Skeletal muscle cell (primary cell): ENCODE measurements around the gene PRKCSH.
"Not testable (repeated sequence)": the region's sequence is repeated elsewhere in the genome, so short reads cannot be mapped to it uniquely, and the experiment has no call there.

Experiments used
- DNase-seq: peaks from one replicate; pipeline ENCODE4 v3.0.0-alpha.2; 2010; ENCODE audit warnings: low read depth
- H3K4me3 ChIP-seq: 2 replicates; pipeline ENCODE4 v1.5.1; 2011; ENCODE audit warnings: low read depth, mild to moderate bottlenecking, control low read depth, low read length, moderate library complexity

The PRKCSH gene

DNA sequence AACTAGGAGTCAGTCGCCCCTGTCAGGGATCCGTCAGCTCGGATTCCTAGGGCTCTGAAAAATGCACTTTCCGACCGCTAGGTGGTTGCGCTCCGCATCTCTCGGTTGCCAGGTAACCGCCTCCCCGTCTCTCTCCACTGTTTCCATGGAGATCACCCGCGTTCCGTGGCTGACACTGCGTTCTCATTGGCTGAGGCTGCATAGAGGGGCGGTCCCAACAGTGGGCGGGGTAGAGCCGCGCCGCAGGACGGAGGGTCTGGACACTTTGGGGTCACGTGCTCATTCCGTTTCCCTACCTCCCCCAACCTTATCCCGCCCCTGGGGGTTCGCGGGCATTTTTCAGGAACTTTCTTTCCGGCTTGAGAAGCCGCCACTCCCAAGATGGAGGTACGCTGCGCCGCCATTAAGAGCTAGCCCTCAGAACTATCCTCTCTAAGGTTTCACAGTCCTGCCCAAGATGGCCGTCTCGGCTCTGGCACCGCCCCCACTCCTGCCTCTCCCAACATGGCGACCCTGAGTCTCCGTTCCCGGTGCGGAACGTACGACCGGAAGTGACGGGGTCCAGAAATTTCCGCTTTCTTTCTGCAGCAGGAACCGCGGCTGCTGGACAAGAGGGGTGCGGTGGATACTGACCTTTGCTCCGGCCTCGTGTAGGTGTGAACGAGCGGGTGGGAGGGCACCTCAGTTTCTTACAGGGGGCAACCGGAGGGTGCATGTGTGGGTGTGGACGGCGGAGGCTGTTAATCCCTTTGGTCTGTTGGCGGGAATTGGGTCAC is at the start of gene PRKCSH, which contains the start of gene ODAD3:
Gene PRKCSH, plus strand, starts transcription at position 579 of the 776 bp plus-strand sequence. CDS start 483 bp downstream, outside the sequence.
Gene ODAD3, minus strand, starts transcription at position 65 of the 776 bp plus-strand sequence. CDS start 105 bp downstream, outside the sequence.
- peak within 1 kb of the TSS; percentile 89 for H3K4me3 ChIP-seq
- DNase-seq, result peak; percentile 99

- no peak for DNase-seq
- H3K4me3 ChIP-seq, result no peak overlapping the region
Measured at GRCh38 chr19:11387162-11388034, 48.0 kb upstream of the PRKCSH start.

- H3K4me3 ChIP-seq, result no peak overlapping the region
- no peak for DNase-seq
Measured at GRCh38 chr19:11390359-11390758, 45.1 kb upstream of the PRKCSH start.

- no peak for DNase-seq
- H3K4me3 ChIP-seq, result no peak overlapping the region
Measured at GRCh38 chr19:11390933-11391680, 44.3 kb upstream of the PRKCSH start.

DNA sequence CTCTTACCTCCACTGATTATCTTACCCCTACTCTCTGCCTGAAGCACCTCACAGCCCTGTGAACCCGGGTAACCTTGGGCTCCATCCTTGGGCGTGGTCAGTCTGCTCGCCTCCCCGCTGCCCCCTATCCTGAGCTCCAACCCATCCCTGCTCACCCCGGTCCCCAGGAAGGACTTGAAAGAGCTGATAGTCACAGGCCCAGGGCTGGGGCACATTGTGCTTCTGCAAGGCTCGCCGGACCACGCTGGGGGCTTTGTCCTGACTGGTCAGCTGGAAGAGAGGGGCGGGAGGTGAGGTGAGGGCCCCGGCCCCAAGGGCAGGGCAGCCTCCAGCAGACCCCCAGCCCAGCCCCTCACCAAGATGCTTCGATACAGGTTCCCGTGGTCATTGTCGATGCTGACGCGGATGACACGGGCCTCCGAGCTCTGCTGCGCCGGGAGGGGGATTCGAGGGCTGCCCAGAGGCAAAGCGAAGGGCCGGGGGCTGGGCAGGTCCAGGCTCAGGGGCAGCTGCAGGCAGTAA is 38.3 kb upstream of the PRKCSH start:
- H3K4me3 ChIP-seq, result no peak overlapping the region
- DNase-seq, result no peak

- no peak overlapping the region for H3K4me3 ChIP-seq
- DNase-seq, result no peak
Measured at GRCh38 chr19:11399667-11400066, 35.8 kb upstream of the PRKCSH start.

DNA sequence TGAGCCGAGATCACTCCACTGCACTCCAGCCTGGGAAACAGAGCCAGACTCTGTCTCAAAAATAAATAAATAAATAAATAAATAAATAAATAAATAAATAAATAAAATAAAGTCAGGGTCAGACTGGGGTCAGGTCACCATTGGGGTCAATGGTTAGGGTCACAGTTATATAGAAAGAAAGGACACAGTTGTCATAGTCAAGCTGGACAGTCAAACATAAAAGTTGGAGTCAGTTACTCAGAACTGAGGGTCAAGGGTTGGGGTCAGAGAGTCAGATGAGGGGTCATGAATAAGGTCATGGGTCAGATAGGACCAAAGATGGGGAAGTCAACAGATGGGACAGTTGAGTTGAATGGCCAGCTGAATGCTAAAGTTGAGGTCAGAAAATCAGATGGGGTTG is 34.6 kb upstream of the PRKCSH start:
- DNase-seq, result no peak
- no peak overlapping the region for H3K4me3 ChIP-seq

GRCh38 chr19:11401808-11402543 is 33.5 kb upstream of the PRKCSH start:
- no peak for DNase-seq
- H3K4me3 ChIP-seq, result no peak overlapping the region

DNA sequence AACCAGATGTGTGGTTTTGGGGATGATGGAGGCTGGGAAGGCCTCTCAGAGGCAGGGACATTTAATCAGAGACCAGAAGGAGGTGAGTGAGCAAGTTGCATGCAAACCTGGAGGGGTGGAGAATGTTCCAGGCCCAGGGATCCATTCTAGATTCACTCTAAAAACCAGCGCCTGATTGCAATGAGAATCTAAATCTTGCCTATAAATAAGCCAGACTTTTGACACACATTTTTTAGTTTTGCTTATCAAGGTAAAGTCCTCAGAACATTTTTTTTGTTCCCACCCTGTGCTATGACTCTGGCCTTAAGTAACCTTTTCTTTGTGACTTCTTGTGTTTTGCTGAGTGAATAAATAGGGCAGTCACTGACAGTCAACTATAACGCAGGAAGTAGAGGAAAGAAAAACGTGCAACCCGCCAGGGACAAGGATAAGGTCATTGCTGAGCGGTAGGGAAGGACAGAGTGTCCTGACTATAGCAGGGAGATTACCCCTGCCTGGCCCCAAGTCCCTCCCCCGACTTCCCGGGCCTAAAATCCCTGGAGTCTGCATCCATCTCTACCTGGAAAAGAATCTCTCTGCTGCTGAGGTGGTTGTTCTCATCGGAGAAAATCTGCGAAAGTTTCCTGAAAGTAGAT is 30.7 kb upstream of the PRKCSH start:
- no peak overlapping the region for H3K4me3 ChIP-seq

GRCh38 chr19:11405846-11406643 is 29.4 kb upstream of the PRKCSH start:
- H3K4me3 ChIP-seq, result no peak overlapping the region

More for the DNA sequence above, 30.7 kb upstream of the PRKCSH start:
- no peak for DNase-seq

DNA sequence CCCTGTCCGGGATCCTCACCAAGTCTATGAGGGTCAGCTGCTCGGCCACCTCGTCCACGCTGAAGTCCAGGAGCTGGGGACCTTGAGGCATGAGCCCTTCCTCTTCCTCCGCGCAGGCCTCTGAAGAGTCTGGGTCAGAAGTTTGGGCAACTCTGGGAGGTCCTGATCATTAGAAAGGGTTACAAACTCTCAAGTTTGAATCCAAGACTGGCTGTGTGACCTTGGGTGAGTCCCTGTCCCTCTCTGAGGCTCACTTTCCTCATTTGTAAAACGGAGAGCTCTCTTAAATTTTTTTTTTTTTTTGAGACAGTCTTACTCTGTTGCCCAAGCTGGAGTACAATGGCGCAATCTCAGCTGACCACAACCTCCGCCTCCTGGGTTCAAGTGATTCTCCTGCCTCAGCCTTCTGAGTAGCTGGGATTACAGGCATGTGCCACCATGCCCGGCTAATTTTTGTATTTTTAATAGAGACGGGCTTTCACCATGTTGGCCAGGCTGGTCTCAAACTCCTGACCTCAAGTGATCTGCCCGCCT is 28.7 kb upstream of the PRKCSH start:
- DNase-seq, H3K4me3 ChIP-seq: not testable (repeated sequence)

More at GRCh38 chr19:11405846-11406643, 29.4 kb upstream of the PRKCSH start:
- no peak for DNase-seq

GRCh38 chr19:11408591-11408990 is 26.8 kb upstream of the PRKCSH start:
- DNase-seq, result no peak

DNA sequence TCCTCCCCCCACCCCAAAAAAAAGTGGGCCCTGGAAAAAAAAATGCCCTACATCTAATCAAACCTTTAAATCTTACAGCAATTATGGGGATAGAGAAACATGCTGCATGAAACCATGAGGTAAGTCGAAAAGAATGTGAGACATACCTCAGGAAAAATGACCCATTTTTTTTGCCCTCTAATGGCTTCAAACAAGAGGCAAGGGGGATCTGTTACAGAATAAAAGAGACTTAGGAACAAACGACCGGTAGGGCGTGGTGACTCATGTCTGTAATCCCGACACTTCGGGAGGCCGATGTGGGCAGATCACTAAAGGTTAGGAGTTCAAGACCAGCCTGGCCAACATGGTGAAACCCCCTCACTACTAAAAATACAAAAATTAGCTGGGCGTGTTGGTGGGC is 24.8 kb upstream of the PRKCSH start:
- H3K4me3 ChIP-seq, result no peak overlapping the region
- no peak for DNase-seq

More at GRCh38 chr19:11408591-11408990, 26.8 kb upstream of the PRKCSH start:
- no peak overlapping the region for H3K4me3 ChIP-seq

DNA sequence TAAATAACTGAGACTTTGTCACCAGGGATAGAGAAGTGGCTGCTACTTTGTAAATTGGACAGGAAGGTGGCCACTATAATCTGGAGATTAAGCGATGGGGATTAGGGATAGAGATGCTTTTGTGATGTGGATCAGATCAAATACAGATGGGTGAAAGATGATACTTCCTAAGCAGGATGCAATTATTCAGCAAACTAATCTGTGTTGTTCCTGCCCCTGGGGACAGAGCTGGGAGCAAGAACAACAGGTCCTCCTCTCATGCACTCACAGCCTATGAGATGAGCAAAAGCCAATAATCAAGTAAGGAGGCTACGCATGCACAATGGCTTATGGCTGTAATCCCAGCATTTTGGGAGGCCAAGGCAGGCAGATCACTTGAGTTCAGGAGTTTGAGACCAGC is 20.9 kb upstream of the PRKCSH start:
- DNase-seq, result no peak
- no peak overlapping the region for H3K4me3 ChIP-seq

DNA sequence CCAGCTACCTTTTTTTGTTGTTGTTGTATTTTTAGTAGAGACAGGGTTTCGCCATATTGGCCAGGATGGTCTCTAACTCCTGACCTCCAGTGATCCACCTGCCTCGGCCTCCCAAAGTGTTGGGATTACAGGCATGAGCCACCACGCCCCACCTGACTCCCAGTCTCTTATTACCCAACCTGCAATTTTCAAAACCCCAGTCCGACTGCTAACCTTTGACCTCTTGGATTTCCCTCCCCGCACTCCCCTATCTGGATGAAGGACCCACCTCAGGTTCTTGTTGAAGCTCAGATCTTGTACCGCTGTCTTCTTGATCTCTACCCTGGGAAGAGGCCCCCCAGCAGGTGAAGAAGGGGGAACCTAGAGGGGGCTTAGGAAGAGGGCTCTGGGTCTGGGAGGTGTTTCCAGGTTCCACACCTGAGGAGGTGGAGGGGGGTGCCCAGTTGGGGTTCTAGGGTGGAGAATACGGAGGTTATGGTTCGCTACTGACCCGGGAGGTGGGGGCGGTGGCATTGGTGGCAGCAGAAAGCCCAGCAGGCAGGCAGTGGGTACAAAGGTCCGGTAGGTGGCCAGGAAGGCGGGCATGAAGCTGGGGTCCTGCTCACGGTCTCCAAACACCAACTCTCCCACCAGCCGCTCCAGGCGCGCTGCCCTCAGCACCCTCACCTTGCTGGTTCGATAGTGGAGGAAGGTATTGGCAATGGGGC is 18.9 kb upstream of the PRKCSH start:
- no peak for DNase-seq
- H3K4me3 ChIP-seq, result no peak overlapping the region

DNA sequence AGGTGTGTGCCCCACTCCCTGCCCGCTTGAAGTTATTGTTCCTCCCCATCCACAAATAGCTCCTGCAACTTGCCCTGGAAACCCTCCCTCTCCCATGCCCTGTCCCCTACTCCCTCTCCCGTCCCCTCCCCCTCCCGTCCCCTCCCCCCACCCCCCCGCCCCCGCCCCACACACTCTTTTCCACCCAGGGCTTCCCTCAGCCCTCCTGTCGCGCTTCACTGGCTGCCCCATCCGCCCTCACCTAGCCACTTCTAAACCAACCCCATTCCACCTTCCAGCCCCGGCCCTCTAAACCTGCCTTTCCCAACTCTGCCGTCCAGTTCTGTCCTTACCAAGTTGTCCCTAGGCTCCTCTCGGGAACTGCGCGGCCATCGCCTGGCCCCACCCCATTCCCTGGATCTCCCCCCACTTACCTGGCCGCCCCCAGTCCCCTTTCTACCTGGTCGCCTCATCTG is 17.3 kb upstream of the PRKCSH start:
- DNase-seq, result no peak
- H3K4me3 ChIP-seq, result no peak overlapping the region
